GM19099 (cell line): Measurements from ENCODE around the gene GNG13.

Experiments
- POLR2A ChIP-seq: IDR thresholded peaks from 3 replicates; pipeline ENCODE4 v1.6.1; 2011; ENCODE audit warnings: low read depth; ENCODE audit not compliant: insufficient read length; ENCODE audit errors: extremely low read depth

The GNG13 gene

DNA sequence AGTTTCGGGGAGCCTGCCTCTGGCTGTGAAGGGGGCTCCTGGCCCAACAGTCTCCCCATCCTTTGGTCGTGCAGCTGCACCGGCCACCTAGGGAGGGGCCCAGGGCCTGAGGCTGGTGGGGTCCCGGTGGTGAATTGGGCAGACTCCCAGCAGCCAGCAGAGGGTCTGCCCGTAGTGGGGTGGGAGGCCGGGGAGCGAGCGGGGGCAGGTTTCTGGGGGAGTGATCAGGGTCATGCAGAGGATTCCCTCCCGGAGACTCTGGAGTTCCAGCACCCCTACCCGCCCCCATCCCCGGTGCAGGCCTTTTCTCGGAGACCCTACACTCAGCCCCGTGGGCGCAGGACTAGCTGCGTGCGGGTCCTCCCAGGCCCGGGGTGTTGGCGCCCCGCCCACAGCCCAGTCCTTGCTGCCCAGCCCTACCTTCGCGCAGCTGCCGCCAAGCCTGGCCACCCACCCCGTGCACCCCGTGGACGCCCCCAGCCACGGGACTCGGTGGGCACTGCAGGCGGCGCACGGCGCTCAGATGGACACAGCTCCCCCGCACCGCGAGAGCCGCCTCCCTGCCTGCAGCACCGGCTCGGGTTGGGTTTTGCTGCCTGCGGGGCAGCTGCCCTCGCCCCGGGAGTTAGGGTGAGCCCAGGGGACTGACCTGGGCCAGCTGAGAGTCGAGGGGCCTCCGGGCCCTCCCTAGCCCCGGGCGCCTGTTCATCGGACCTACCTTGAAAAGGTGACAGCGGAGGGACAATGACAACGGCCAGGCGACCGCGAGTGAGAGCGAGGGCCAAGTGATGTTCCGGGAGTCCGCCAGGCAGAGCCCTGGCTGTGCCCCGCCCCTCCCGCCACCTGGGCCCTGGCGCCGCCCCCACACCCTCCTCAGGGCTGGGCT is at the start of gene GNG13:
Gene GNG13, minus strand, starts transcription at position 787 of the 886 bp plus-strand sequence. CDS start 1,657 bp downstream, outside the sequence.
- TF ChIP-seq POLR2A: no peak

DNA sequence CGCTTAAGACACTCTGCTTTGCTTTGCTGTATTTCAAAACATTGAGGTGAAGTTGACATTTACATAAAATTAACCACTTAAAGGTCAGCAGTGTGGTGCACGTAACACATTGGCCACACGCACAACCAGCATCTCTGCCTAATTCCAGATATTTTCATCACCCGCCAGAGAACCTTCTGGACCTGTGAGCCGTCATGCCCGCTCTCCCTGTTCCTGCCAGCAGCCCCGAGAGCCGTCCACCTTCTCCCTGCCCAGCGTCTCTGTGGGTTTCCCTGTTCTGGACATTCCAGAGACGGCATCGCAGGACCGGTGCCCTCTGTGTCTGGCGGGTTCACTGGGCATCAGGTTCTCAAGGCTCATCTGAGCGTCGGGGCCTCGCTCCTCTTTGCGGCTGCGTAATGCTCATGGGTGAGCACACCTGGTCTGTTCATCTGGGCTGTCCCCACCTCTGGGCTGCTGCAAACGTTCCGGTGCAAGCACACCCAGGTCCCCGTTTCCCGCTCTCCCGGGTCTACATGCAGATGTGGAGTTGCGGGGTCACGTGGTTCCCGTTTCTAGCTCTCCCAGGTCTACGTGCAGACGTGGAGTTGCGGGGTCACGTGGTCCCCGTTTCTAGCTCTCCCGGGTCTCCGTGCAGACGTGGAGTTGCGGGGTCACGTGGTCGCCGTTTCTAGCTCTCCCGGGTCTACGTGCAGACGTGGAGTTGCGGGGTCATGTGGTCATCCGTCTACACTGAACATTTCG is 48.1 kb upstream of the GNG13 start:
- TF ChIP-seq POLR2A: no peak

GRCh38 chr16:847681-848445 is 47.3 kb upstream of the GNG13 start:
- TF ChIP-seq POLR2A: no peak

DNA sequence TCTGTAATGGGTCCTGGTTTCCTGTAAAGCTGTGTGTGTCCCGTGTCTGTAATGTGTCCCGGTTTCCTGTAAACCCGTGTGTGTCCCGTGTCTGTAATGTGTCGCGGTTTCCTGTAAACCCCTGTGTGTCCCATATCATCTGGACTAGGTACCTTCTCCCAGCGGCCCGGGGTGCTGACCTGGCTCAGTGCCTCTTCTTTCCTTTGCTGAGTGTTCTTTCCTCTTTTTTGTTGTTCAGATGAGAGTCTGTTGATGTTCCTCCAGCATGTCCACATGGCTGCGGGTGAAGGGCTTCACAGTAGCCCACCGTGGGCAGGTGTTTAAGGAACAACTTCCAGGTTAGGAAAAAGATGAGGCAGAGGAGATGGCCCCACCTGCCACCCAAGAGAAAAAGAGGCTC is 46.6 kb upstream of the GNG13 start:
- no peak for TF ChIP-seq POLR2A

DNA sequence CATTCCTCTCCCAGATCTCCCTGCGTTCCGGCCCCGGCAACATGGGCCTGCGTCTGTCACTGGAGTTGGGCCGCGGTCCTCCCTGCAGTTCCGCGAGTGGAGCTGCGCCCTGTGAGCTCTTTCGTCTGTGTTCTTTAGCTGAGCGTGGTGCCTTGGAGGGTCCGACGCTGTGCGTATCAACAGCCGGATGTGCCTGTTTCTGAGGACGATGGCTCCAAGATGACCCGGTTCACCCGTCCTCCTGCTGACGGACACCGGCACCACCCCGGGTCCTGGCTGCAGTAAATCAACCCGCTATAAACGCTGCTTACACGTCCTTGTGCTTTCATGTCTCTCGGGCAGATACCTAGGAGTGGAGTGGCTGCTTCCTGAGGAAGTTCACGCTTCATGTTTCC is 44.8 kb upstream of the GNG13 start:
- TF ChIP-seq POLR2A: no peak

DNA sequence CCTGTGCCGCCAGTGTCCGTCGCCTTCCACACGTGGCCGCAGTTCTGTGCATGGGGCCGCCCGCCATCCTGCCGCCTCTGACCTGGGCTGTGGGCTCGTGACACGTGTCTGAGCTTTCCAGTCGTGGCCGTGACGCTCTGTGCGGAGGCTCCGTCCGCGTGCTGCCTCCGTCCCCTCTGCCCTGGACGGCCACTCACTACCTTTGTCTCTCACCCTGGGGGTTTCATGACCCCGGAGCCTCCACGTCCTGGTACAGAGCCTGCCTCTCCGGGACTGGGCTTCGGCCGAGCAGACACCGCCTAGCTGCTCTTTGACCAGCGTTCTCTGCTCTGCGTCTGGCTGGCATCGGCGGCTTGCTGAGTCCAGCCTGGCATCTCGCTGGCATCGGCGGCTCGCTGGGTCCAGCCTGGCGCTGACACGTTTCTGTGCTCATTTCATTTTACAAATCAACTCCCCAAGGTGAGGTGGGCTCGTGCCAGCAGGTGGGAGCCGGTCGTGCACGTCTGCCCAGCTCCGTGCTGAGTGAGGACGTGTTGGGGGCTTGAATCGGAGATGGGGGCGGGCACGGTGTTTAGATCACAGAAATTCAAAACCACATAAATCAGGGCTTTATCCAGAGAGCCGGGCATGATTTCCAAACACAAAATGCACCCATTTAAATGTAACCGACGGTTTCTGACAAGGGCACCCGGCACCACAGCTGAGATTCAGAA is 44.3 kb upstream of the GNG13 start:
- TF ChIP-seq POLR2A: no peak

- TF ChIP-seq POLR2A: no peak
These were observed 43.2 kb upstream of the GNG13 start for GRCh38 chr16:843771-844170.

GRCh38 chr16:842711-843560 is 42.4 kb upstream of the GNG13 start:
- TF ChIP-seq POLR2A: no peak

GRCh38 chr16:842061-842476 is 41.5 kb upstream of the GNG13 start:
- no peak for TF ChIP-seq POLR2A

DNA sequence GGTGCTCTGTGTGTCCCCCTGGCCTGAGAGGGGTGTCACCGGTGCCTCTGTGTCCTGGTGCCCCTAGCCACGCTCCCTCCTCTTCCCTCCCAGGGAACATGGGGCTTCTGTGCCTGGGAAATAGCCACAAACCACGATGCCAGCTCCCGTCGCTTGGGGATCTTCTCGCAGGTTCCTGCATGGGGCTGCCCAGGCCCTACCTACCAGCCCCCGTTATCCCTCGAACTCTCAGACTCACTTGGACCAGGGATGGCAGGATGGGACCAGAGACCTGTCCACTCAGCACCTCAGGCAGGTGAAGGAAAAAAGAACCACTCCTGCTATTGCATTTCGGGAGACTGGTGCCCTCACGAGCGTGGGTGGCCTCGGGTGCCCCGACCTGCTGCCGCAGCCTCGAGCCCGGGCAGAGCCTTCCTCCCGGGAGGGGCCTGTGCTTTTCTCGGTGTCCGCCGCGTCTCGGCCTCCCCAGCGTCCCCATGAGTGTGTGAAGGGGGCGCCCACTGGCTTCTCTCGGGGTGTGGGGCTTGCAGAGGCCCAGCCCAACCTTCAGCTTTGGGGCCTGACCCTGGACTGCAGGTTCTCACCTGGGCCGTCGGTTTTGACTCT is 41.0 kb upstream of the GNG13 start:
- TF ChIP-seq POLR2A: no peak

- no peak for TF ChIP-seq POLR2A
These were observed 40.3 kb upstream of the GNG13 start for GRCh38 chr16:840561-841454.

DNA sequence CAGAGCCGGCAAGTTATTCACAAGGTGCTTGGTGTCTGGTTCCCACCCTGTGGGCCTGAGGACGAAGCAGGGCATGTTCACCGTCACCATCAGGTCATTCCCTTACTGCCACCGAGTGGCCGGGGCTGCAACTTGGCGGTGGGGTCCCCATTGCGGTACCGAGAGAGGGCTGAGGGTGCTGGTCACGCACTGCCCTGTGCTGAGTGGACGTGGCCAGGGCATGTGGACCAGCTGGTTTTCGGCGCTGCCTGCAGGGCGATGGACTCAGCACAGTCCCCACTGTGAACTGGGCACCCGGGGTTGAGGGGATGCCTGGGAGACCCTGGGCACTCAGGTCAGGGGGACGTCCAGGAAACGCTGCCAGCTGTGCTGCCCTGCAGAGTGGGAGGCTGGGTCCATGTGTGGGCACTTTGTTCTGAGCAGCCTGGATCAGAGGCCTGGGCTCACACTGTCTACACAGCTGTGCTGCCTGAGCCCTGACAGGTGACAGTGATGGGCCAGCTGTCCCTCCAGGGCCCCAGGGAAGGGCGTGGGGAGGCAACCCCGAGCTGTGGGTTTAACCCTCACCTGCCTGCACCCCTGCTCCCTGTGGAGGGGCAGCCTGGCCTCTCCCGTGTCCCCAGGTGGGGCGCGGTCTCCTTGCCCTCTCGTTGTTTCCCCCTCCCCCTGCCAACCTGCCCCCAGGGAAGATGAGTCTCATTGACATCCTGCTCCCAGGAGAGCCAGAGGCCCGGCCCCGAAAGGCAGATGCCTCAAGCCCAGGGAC is 39.3 kb upstream of the GNG13 start:
- no peak for TF ChIP-seq POLR2A
